GM21447 (cell line): ENCODE measurements around the gene STK24.
"Not testable (repeated sequence)": the region's sequence is repeated elsewhere in the genome, so short reads cannot be mapped to it uniquely, and the experiment has no call there.

Source experiments
- ATAC-seq: cut with Tn5 transposase; IDR thresholded peaks from one replicate; pipeline ENCODE4 v1.9.1; 2021; ENCODE audit not compliant: unreplicated experiment

STK24 gene

DNA sequence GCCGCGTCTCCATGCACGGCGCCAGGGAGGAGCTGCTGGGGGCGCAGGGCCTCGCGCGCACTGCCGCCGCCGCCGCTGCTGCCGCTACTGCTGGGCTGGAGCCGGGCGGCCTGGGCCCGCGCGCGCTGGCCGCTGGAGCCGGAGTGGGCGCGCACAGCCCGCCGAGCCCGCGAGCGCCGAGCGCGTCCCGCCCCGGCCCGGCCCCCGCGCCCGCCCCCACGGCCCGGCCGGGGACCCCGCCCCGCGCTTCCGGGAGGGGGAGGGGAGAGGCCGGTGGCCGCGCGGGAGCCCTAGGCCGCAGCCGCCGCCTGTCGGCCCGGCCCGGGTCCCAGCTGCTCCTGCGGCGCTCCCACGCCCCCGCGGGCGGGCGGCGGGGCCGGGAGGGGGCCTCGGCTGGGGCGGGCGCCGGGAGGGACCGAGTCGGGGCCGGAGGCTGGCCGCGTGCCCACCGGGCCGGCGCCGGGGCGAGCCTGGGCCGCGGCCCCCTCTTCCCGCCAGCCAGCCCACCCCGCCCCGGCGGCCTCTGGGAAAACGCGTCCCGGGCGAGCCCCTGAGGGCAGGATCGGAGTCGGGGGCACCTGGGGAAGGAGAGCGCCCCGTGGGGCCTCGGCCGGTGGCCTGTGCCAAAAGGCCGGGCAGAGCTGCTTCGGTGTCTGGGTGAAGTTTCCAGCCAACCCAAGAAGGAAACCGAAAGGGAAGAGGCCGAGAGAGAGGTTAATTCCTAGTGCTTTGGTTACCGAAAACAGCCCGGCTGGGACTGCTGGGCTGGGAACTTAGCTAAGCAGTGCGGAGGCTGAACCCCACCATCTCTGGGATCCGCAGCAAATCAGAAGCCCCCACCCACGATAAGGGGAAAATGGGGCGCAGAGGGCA is at the start of gene STK24:
Gene STK24, minus strand, starts transcription at position 145 of the 873 bp plus-strand sequence. CDS start 321 bp downstream, outside the sequence.
- peak; percentile 52 for ATAC-seq

DNA sequence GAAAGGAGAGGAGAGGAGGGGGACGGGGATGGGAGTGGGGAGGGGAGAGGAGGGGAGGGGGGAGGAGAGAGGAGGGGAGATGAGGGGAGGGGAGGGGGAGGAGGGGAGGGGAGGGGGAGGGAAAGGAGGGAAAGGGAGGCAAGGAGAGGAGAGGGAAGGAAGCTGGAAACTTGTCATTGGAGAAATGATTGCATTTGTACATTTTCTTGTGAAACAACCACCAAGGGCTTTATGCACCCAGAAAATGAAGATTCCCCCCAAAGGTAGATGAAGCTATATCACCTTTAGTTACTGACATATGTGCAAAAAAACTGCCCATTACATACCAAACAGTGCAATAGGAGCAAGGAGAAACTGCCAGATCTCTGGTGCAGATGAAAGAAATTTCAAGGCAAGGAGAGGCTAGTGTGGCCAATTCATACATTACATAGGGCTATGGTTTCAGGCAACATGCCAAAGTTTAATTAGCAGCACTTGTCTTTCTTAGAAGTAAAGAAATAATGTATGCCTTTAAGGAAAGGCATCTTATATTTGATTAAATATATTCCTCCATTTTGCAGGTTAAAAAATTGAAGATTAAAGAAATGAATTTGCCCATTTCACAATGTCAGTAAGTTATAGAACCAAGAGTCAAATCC is 49.5 kb upstream of the STK24 start:
- ATAC-seq = no peak

DNA sequence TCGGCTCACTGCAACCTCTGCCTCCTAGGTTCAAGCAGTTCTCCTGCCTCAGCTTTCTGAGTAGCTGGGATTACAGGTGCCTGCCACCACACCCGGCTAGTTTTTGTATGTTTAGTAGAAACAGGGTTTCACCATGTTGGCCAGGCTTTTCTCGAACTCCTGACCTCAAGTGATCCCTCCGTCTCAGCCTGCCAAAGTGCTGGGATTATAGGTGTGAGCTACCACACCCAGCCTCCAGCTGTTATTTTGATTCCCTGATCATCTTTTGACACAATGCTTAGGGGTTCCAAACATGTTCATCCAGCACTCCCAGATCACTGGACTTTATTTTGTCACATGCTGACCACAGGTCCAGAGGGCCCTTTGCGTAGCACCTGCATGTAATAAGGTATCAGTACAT is 47.7 kb upstream of the STK24 start:
- ATAC-seq = not testable (repeated sequence)

DNA sequence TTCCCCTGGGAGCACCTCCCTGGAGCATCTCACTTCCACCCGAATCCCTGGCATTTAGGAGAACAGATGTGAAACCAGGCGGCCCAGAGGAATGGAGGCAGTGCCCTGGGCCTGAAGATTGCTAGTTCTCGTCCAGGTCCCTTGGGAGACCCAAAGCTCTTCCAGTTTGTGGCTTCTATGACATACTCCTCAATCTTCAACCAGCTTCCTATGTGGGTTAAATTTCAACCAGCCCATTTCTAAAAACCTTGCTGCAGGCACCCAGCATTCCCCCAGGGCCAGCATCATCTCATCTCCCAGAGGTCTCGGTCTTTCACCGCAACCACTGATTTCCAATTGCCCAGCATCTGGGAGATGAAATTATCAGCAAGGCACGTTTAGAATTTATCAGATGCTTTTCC is 46.0 kb upstream of the STK24 start:
- no peak for ATAC-seq

DNA sequence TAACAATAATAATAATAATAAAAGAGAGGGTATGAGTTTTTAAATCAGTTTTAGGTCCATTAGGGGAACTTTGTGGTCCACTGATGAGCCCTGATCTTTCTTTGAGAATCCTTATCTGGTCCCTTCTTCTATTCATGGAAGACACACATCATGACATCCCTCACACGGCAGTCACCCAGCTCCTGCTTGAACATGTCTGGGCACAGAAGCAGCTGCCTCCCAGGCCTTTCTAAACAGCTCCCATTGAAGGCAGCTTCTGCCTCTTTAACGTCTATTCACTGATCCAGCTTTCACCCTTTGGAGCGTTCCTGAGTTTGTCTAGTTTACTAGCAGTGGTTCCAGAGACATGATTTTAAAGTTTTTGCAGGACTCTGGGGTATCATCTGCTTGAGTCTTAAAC is 42.6 kb upstream of the STK24 start:
- ATAC-seq = no peak

DNA sequence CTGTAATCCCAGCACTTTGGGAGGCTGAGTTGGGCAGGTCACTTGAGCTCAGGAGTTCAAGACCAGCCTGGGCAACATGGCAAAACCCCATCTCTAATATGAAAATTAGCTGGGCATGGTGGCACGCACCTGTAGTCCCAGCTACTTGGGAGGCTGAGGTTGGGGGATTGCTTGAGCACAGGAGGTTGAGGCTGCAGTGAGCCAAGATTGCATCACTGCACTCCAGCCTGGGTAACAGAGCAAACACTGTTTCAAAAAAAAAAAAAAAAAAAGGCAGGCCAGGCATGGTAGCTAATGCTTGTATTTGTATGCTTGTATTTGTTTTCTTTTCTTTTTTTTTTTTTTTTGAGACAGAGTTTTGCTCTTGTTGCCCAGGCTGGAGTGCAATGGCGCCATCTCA is 38.7 kb upstream of the STK24 start:
- not testable (repeated sequence) for ATAC-seq

DNA sequence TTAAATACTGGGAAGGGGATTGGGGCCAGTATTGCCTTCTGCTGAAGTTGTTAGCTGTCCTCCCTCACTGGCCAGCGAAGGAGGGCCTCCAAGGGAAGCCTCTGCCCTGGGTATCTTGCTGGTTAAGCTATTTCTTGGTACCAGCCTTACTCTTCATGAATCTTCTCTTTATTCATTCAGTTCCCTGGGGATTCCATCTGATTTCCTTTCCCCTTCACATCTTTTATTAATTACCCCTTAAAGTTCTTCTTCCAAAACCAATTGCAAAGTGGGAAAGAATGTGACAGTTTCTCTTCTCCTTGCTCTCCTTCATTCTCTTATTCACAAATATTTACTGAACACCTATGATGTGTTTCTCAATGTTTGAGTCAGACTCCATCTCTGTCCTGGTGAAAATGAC is 36.7 kb upstream of the STK24 start:
- ATAC-seq = no peak

DNA sequence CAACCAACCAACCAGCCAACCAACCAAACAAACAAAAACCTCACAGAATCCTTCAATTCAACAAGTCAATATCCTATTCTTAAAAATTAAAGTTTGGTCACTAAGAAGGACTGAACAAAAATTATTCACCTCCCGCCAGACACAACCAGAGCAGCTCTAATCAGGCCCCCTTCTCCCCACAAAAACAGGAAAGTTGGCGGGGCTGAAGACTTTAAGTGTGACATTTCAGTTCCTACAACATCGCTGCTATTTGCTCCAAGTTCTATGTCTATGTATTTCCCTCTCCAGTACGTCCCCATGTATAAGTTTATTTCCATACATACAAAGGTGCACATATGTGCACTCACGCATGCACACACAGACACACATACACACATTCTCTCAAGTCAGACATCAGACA is 32.8 kb upstream of the STK24 start:
- ATAC-seq = no peak

DNA sequence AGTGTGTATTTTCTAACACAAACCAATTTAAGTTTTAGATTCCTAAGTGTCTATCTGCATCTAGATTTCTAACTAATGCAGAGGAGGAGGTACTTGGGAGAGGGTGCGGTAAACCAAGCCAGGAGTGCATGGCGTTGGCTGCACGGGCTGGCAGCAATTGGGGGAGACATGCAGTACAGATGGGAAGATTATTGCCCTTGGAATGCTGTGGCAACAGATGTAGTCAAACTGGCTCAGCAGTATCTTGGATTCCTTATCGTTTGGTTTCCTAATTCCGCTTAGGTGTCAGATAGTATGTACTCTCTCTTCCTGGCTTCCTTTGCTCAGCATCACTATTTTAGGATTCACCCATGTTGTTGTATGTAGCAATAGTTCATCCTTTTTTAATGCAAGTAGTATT is 29.4 kb upstream of the STK24 start:
- ATAC-seq = no peak

DNA sequence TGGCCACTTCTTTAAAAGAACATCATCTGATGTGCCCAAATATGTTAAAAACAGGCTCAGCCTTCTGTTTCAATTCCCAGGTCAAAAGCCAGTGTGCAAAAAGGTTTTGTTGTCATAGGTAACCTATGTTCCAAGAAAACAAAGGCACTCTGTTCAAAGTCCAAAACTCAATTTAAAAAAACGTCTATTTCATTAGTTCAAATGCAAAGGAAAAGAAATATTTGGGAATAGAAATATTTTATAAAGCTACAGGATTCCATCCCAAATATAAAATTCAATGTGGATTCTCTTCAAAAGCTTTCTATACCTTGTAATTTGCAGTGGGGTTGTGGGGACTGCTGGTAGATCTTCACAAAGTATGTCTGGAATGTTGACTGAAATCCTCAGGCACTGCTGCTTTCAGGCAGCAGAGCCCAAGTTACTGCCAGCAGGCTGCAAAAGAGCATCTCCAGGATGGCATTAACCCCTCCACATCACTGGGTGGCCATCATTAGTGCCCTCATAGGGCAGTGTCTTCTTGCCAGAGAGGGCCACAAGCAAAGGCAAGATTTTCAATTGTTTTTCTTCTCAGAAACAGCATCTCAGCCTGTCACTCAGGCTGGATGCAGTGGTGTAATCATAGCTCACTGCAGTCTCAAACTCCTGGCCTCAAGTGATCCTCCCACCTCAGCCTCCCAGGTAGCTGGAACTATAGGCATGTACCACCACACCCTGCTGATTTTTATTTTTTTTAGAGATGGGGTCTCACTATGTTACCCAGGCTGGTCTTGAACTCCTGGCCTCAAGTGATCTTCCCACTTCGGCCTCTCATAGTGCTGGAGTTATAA is 22.8 kb upstream of the STK24 start:
- no peak for ATAC-seq

DNA sequence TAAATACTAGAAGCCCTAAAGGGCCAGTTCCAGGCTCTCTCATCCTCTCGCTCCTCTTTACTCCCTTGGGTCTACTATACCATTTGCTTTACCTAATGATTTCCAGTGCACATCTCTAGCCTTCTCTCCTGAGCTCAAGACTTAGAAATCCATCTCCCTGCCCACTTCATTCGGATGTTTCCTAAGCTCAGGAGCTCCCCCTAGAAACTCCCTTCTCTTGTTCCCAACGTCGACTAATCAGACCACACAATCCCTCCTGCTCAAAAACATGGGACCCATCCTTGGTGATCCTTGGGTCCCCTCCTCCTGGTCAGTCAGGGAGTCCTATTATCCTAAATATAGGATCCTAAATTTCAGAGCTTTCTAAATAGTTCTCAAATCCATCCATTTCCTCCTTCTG is 21.1 kb upstream of the STK24 start:
- ATAC-seq = no peak

DNA sequence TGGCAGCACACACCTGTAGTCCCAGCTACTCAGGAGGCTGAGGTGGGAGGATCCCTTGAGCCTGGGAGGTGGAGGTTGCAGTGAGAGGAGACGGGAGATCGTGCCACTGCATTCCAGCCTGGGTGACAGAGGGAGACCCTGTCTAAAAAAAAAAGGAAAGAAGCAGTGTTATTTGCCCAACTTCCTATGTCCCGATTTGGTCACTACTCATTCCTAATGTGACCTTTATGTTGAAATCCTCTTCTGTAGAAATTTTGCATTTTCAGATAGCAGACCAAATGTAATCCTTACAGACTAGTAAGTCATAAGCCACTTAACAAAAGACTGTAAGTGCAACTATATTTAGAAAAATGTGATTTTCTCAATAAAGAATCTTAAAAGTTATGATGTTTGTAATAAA is 18.2 kb upstream of the STK24 start:
- no peak for ATAC-seq

DNA sequence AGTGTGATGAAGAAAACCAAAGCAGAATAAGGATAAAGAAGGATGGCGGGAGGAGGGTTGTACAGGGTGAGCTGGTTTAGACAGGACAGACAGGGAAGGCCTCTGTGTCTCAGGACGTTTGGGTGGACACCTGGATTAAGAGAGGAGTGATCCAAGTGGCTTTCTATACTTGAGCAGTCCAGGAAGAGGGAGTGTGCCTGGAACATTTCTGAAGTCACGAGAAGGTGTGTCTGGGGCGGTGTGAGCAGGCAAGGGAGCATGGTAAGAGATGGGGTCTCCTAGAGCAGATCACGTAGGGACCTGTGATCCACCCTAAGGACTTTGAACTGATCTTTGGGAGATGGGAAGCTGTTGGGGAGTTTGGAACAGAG is 15.4 kb upstream of the STK24 start:
- no peak for ATAC-seq

DNA sequence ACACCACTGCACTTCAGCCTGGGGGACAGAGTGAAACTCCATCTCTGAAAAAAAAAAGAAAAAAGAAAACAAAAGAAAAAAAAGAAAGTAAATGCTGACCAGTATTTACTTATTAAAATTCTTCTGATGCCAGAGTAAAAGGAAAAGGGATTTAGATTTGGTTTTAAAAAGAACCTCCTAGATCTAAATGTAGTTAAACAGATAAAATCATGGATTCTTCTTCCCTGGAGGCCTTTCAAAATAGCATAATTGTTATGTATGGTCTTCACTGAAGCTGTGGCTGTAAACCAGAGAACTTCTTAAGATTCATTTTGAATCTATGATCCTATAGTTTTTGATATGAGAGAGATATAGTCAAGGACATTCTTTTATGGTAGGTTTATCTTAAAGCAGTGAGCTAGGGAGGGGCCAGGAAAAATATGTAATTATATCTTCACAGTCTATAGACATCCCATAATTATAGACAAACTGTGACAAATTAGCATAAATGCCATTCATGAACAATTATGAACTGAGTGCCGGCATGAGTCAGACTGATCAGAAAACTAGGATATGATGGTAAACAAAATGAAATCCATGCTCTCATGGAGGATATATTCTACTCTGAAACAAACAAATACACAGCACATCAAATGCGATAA is 14.9 kb upstream of the STK24 start:
- no peak for ATAC-seq

DNA sequence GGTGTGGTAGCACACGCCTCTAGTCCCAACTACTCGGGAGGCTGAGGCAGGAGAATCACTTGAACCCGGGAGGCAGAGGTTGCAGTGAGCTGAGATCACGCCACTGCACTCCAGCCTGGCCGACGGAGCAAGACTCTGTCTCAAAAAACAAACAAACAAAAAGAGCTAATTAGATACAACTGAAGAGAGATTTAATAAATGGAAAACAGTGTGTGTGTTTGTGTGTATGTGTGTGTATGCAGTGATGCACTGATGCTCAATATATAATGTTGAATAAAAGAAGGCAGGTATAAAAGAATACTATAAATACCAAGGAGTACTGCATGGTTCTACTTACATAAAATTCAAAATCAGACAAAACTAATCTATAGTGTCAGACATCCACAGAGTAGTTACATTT is 13.6 kb upstream of the STK24 start:
- not testable (repeated sequence) for ATAC-seq

DNA sequence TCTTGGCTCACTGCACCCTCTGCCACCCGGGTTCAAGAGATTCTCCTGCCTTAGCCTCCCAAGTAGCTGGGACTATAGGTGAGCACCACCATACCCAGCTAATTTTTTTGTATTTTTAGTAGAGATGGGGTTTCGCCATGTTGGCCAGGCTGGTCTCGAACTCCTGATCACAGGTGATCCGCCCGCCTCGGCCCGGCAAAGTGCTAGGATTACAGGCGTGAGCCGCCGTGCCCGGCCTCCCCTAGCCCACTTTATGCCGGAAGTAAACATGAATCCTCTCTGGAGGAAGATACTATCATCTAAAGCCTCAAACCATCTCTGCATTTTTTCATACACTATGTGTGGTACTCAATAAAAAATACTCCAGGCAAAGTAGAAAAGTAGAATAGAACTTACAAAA is 12.6 kb upstream of the STK24 start:
- ATAC-seq = not testable (repeated sequence)

DNA sequence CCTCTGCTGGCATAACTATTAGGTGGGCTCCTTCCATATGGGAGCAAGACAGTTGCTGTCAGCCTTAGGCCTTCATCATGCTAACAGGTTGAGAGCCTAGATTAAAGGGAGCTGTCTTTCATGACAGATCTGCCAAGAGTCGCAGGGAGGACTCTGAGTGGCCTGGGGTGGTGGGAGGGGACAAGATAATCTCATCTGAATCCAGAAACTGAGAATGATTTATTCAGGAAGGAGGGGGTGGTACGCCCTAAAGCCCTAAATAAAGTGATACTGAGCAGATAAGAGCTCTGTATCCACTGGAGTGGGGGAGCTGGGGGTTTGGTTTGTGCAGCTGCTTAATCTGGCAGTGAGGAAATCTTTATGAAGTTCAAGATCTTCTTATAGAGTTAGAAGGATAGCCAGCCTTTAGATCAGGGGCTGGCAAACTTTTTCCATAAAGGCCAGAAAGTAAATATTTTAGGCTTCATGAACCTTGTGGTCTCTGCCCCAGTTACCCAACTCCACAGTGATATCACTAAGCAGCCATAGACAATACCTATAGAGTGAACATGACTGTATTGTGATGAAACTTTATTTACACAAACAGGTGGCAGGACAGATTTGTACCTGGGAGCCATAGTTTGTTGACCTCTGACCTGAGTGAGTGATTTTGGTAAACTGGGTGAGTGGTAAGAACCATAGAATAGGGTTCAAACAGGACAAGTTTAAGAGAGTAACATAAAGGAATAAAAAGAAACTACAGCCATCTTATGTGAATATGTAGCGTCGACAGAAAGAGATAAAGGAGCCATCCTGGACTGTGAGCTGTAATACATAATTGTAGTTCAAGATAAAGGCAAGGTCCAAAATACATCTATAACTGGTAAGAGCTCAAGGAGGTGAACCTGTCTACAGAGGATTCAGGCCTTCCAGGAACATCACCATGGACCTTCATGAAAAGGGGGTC is 9.8 kb upstream of the STK24 start:
- no peak for ATAC-seq

DNA sequence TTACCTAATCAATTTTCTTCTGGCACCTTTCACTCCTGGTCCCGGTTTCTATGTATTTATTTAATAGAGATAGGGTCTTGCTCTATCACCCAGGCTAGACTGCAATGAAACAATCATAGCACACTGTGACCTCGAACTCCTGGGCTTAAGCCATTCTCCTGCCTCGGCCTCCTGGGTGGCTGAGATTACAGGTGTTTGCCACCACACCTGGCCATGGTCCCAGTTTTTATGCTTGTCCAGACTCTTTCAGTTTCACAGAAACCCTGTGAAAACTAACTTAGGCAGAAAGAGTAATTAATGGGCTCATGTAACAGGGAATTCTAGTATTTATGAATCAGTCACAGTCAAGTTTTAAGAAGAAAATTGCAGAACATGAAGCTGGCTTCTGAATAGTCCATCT is 9.0 kb upstream of the STK24 start:
- ATAC-seq = no peak

DNA sequence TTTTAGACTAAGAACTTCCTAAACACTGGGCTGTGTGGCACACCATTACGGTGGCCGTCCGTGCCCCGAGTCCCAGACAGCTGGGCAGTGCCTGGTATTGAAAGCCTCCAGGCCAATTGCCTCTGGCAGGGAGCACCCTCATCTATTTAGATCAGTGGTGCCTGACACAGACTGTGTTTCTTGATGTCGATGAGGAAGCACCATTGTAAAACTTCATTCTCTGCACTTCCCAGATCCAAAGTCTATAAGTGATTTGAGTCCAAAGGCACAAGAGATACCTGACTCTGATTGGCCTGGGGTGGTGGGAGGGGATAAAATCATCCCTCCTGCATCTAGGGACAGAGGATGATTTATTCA is 8.5 kb upstream of the STK24 start:
- no peak for ATAC-seq

DNA sequence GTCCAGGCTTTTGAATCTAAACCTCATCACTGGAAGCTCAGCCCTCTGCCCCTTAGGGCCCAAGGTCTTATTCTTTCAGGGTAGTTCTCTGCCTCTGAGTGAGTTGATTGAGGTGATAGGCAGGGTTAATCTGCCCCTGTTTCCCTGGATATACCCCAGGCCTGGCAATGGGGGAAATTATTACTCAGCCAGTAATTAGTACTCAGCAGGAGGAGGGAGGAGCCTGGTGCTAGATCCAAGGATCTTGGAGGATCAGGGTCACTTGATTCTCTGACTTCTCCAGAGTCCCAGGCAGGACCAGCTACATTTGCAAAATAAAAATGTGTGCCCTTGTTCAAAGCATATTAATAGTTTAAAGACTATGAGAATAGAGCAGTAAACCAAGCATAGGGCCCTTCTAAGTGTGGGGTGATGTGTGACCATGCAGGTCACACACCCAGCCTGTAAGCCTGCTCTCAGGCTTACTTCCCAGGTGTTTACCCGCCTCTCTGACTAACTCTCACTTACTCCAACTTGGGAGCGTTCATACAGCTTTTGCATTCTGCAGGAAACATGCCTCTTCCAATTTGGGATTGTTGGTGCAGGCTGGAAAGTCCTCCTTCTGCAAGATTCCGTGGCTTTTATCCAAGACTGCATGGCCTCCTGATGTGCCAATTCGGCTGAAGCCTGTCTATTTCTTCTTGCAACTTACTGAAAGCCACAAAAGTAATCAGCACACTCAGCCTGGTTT is 7.9 kb upstream of the STK24 start:
- no peak for ATAC-seq
